Stimulated activated CD8-positive, alpha-beta memory T cell treated with anti-CD3 and anti-CD28 coated beads, Interleukin-7, amount 100 ng/mL, for 48 hours (primary cell): ENCODE results near the gene POU2F2.

Experiments
- DNase-seq, 2 donors: peaks; one replicate each; pipeline ENCODE4 v3.0.0-alpha.2; 2020; ENCODE audit warnings: low read depth in 1 of 2; ENCODE audit errors: extremely low read depth in 1 of 2

POU2F2 gene

GRCh38 chr19:42155796-42156195 is 23.6 kb upstream of the POU2F2 start:
- DNase-seq, result no peak

DNA sequence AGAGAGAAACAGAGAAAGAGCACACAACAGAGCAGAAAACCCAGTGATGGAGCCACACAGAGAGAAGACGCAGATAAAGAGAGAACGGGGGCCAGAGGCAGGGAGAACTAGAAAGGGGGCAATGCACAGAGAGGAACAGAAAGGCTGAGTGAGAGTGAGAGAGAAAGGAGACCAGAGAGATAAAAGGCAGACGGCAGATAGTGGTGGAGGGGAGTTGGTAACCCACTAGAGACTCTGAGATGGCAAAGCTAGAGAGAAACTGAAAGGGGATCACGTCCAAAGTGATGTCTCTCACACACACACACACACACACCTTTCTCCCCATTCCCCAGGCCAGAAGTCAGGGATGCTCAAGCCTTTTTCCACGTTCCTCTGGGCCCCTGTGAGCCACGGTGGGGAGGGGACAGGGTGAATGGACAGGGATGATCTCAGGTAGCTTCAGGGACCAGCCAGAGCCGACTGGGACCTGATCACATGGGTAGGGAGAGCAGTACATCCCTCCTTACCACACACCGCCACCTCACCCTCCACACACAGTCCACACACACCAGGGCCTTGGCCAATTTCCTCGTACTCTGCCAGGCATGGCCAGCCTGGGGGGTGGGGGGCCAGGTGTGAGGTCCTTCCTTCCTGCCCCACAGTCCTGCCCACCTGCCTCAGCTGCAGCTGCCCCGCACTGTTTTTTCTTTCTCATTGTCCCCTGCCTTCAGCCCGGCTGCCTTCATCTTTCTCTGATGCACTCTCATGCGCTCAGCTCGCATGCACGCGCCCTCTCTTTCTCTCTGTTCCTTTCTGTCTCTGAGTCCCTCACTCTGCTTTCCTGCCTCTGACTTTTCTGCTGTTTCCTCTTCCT is 22.5 kb upstream of the POU2F2 start:
- DNase-seq, result no peak

DNA sequence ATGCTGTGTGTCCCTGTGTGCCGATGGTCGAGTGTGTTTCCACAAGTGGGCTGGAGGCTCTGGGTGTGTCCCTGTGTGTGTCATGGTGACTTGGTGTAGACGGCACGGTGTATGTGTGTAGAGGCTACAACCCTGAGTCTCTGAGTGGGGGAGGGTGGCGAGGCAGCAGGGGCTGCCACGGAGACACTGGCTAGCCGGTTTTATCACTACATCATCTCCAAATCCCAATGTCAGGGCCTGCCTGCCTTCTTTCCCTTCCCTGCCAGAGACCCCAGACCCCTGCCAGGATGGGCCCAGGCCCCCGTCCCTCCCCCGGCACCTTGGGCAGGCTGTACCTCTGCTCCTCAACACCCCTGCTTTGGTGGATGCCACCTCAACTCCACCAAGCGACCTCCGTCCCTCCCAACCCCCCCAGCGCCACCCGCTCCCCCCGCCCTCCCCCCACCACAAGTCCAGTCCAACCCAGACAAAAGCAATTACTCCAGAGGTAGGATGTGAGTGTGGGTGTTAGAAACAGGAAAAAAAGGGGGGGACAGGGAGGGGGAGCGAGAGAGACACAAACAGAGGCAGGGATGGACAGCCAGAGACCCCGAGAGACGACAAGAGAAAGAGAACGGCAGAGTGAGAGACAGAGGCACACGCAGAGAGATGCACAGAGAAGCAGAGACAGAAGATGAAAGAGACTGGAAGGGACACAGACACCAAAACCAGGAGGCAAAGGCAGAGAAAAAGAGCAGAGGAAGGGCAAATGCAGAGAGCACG is 21.6 kb upstream of the POU2F2 start:
- no peak for DNase-seq

DNA sequence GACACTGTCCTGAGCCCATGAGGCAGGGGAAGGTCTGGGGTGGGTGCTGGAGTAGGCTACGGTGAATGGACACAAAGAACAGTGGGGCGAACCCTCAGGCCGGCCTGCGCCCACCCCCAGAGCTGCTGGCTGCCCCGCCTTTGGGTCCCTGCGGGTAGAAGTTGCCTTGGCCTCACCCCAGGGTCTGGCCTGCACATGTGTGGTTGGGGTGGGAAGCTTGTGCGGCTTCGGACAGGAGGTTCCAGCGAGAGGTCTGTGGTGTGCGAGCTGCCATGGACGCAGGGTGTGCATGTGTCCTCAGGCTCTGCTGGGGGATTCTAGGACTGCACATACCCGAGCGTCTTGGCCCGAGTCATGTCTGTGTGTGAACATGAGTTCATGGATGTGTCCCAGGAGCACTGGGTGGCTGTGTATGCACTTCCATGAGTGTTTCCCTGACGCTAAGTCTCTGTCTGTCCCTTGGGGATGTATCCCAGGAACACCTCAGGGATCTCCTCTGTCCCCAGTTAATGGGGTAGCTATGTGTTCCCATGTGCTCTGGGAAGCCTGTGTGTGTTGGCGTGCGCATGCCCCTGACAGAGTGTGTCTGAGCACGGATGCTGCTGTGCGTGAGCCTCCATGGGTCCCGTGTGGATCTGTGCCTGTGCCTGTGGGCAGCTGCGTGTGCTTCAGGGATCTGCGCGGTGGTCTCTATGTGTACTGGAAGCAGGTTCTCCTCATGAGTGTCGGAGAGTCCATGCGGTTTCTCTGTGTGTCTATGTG is 20.8 kb upstream of the POU2F2 start:
- DNase-seq, result no peak

GRCh38 chr19:42151782-42152684 is 19.8 kb upstream of the POU2F2 start:
- no peak for DNase-seq

DNA sequence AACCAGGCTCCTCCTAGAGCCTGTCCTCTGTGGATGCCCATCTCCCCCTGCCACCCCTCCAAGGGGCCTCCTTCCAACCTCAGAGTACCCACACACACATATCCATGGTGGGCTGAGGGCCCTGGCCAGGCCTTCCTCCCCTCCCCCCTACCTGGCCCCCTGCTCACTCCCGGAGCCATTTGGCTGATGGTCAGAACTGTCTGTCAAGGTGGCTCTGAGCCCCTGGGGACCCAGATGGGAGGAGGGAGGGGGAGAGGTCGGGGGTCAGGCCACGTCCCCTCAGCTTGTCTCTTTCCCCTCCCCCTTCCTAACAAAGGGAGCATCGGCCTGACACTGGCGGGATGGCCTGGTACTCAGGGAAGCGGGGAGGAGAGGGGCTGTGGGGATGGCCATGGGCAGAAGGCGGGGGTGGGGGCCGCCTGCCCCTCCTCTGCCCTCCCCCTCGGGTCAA is 18.7 kb upstream of the POU2F2 start:
- no peak for DNase-seq

- no peak for DNase-seq
Observed at GRCh38 chr19:42150364-42150763, 18.1 kb upstream of the POU2F2 start.

DNA sequence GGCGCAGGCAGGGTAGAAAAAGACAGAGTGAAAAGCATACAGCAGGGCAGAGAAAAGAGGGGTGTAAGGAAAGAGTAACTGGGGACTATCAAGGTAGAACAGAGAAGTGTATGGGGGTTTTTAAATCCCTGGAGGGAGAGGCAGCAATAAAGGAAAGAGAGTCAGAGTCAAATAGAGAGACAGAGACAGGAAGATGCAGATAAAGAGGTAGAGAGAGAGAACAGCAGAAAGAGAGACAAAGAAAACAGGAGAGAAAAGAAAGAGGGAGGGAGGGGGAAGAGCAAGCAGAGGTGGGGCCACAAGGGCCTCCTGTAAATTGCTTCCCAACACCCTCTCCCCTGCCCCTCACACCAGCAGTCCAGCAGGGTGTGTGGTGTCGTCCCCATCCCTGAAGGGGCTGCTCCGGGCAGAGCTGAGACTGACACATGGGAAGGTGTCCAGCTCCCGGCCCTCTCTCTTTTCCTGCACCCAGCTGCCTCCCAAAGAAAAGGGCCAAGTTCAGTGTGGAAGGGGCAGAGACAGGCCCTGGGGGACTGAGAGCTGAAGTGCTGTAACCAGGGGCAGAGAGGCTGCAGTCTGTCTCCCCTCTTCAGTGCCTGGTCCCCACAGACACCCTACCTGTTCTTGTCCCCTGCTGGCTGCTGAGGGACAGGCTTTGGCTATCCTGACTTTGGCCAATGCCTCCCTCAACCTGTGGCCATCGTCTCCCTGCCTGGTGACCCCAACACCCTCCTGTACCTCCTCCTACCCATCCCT is 17.4 kb upstream of the POU2F2 start:
- no peak for DNase-seq

DNA sequence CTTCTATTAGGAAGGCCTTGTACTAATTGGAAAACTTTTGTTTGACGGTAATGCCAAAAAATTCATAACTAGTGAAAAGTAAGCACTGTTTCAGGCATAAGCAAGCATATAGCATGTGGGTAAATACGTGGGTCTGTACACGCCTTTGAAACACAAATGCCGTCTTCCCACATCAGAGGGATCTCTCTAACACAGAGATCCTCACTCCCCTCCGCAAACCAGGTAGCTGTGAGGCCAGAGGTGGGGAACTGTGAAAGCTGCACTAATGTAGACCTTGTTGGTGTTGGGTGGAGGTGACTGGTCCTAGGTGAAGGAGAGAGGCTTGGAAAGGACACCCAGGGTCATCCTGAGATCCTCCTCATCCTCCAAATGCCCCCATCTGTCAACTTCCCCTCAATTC is 16.0 kb upstream of the POU2F2 start:
- no peak for DNase-seq

DNA sequence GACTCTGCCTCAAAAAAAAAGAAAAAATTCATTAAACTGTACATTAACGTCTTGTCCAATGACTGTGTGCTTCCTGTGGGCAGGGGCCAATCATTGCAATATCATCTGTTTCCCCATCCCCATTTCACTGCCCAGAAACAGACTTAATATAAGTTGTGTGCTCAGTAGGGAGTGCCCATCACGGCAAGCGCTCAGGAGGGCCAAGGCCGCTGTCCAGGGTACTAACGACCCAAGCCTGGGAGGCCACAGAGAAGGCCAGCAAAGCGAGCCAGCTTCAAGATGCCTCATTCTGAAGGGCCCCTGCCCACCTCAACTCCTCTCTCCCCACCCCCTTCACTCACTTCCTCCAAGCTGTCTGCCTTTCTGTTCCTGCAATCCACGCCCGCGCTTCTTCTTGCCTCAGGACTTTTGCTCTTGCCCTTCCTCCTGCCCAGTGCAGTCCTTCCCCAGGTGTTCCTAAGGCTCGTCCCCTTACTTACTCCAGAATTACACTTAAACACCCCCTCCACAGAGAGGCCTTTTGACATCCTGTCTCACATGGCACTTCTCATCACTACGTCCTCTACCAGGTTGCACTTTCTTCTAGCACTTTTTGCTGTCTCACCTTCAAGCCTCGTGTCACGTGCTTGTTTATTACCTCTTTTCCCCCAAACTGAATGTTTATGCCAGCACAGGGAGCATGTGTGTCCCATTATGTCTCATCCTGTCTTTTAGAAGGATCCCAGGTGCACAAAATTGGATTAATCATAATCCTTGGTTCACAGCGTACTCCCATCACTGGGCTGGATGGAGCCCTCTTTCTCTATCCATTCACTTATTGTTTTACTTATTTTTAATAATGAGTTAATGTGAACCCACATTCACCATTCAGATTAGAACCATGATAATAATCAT is 11.3 kb upstream of the POU2F2 start:
- no peak for DNase-seq

DNA sequence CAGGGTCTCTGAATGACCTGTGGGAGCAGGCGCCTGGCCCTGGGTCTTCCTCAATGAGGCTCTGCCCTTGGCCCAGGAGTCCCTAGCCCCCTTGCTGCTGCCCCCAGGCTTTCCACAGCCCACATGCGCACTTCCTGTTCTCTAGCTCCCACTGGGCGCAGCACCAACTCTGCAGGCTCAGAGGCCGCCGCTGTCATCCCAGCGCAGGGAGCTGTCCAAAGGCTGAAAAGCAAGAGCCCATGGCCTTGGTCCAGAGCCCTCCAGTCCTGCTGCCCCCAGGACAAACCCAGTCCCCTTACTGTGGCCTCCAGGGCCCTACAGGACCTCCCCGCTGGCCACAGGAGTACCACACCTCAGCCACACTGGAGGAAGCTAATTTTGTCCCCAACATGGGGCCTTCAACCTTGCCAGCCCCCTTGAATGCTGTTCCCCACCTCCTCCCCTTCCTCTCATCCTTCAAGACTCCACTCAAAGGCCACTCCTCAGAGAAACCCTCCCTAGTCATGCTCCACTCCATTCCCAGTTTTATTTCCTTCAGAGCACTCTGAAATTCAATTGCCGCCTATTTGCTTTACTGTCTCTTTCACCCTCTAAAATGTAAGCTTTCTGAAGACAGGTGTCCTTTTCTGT is 8.0 kb upstream of the POU2F2 start:
- no peak for DNase-seq

- no peak for DNase-seq
Observed at GRCh38 chr19:42134535-42135070, 2.4 kb upstream of the POU2F2 start.

- DNase-seq, result peak; percentile 57 to 76
Observed at GRCh38 chr19:42132851-42133528, 744 bp upstream of the POU2F2 start.

DNA sequence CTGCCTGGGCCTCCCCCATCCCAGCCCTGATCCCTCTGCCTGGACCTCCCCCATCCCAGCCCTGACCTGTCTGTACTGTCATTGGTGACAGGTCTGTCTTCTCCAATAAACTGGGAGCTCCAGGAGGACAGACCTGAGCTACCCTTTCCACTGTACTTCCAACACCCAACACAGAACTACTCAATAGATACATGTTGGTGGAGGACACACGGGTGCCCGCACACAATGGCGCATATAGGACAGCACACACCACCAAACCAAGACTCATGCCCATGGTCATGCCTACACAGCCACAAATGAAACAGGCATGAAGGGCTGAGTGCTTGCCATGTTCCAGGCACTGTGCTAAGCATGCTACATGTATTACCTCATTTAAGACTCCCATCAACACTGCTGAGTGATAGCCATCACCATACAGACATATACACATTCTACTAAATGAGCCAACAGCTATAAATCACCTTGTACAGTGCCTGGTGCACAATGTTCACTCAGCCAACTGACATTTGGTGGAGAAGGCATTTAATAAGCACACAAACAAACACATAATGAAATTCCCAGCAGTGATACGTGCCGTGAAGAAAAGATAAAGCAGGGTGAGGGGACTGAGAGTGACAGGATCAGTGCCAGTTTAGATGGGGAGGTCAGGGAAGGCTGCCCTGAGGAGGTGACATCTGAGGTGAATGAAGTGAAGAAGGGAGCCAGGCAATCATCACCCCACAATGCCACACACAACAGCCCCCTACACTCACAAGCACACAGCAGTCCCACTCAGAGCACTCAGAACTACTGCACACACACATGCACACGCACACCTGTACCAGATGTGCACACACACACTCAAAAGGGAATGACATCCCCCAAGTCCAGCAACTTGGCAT is 857 bp downstream of the POU2F2 start:
- DNase-seq, result no peak

- no peak for DNase-seq
Observed at GRCh38 chr19:42130254-42130573, 2.0 kb downstream of the POU2F2 start.

GRCh38 chr19:42129399-42130253 is 2.6 kb downstream of the POU2F2 start:
- no peak for DNase-seq
